Ascending aorta (tissue), 2 donors: ENCODE measurements around the gene CYP17A1. TPM values are rescaled to one million over a fixed set of nuclear protein-coding genes. Genes with fewer than 3 reads are reported as not detected.
"Not testable (repeated sequence)": the region's sequence is repeated elsewhere in the genome, so short reads cannot be mapped to it uniquely, and the experiment has no call there.

Experiments used
- DNase-seq, 2 donors: peaks; one replicate each; pipeline ENCODE4 v3.0.0-alpha.2; 2019; ENCODE audit warnings: low spot score in 2 of 2
- H3K27ac ChIP-seq, 2 donors: fragments of 200-600 bp; sonication (generic); one replicate each; pipeline ENCODE4 v1.5.1; 2016 to 2017; ENCODE audit warnings: mild to moderate bottlenecking in 1 of 2
- H3K27me3 ChIP-seq: fragments of 200-600 bp; sonication (generic); one replicate; pipeline ENCODE4 v1.5.1; 2017
- H3K36me3 ChIP-seq, 2 donors: fragments of 200-600 bp; sonication (generic); one replicate each; pipeline ENCODE4 v1.5.1; 2016
- H3K4me1 ChIP-seq, 2 donors: fragments of 200-600 bp; sonication (generic); one replicate each; pipeline ENCODE4 v1.5.1; 2016 to 2017; ENCODE audit warnings: mild to moderate bottlenecking in 1 of 2
- H3K4me3 ChIP-seq, 2 donors: fragments of 200-600 bp; sonication (generic); one replicate each; pipeline ENCODE4 v1.5.1; 2016 to 2017; ENCODE audit warnings: mild to moderate bottlenecking in 1 of 2
- H3K9me3 ChIP-seq, 2 donors: fragments of 200-600 bp; sonication (generic); one replicate each; pipeline ENCODE4 v1.5.1; 2016
- intact Hi-C: fragments of 100-400 bp; cut with DNase I; formaldehyde crosslinking; loops from one replicate; pipeline ENCODE4 v1.15.1; 2023
- total RNA-seq: library from RNA; depleted of rRNA; stranded (reverse); fragments of >200 nt; gene quantifications from one replicate; pipeline ENCODE4 v1.1.0, GENCODE V29; 2016
- TF ChIP-seq, protein P1 (sequence below), 3 experiments: fragments of 200-600 bp in 2 of 3; fragments of 450-650 bp in 1 of 3; sonication (generic) in 2 of 3; IDR thresholded peaks; one replicate each; pipeline ENCODE4 v1.5.1; 2016 to 2019; ENCODE audit warnings: antibody characterized with exemption in 3 of 3, mild to moderate bottlenecking in 1 of 3, moderate library complexity in 1 of 3

CYP17A1 gene
- total RNA-seq, 1 donor from 2014 or later: 116 TPM

DNA sequence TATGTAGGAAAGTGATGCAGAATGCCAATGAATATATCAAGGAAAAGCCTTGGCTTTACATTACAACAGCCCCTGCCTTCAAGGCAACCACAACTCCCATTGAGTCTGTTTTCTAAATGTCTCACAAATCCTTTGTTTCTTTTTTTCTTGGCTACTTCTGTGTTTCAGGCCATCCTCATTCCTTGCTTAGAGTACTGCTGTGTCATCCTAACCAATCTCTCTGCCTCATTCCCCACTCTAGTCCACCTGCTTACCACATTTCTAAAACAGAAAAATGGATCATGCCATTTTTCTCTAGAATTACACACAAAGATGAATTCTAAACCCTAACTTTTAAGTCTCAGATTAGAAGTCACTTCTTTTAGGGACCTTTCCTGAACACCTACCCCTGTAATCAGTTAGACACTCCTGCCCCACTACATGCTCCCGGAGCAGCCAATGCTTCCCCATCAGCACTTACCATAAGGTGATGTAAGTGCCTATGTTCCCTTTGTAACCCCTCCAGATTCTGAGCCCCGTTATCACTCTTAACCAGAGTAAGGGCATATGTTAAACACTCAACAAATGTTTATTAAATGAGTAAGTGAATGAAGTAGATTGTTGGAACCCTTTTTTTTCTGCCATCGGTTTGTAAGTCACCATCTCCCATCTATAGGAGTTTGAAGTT lies 19.7 kb upstream of the CYP17A1 start:
- intact Hi-C loops: no loop called here
- no peaks in the 10 kb centered on the region for H3K9me3 ChIP-seq
- no peak overlapping the region for H3K4me3 ChIP-seq
- no peak overlapping the region for H3K27ac ChIP-seq
- H3K36me3 ChIP-seq: peaks cover 4 to 14% of the 10 kb centered on the region in 2 donors
- H3K27me3 ChIP-seq: no peaks in the 10 kb centered on the region
- no peak for DNase-seq
- peaks cover 0 to 9% of the 10 kb centered on the region in 2 donors for H3K4me1 ChIP-seq
- TF ChIP-seq, protein P1, sequence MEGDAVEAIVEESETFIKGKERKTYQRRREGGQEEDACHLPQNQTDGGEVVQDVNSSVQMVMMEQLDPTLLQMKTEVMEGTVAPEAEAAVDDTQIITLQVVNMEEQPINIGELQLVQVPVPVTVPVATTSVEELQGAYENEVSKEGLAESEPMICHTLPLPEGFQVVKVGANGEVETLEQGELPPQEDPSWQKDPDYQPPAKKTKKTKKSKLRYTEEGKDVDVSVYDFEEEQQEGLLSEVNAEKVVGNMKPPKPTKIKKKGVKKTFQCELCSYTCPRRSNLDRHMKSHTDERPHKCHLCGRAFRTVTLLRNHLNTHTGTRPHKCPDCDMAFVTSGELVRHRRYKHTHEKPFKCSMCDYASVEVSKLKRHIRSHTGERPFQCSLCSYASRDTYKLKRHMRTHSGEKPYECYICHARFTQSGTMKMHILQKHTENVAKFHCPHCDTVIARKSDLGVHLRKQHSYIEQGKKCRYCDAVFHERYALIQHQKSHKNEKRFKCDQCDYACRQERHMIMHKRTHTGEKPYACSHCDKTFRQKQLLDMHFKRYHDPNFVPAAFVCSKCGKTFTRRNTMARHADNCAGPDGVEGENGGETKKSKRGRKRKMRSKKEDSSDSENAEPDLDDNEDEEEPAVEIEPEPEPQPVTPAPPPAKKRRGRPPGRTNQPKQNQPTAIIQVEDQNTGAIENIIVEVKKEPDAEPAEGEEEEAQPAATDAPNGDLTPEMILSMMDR (IDR thresholded peaks at IDR 0.05): no peak

DNA sequence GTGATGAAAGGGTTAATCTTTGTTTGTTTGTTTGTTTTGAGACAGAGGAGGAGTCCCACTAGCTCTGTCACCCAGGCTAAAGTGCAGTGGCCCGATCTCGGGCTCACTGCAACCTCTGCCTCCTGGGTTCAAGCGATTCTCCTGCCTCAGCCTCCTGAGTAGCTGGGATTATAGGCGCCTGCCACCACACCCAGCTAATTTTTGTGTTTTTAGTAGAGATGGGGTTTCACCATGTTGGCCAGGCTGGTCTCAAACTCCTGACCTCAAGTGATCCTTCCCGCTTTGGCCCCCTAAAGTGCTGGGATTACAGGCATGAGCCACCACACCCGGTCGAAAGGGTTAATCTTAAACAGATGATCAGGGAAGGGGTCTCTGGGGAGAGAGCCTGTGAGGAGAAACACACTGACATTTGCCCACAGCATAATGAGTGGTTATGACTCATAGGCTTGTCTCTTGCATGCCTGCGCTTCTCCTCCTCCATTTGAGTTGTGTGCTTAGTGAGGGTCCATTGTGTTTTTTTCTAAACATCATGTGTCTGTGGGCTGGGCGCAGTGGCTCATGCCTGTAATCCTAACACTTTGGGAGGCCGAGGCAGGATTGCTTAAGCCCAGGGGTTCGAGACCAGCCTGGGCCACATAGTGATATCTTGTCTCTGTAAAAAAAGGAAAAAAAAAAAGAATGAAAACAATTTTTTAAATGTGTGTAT lies 18.7 kb upstream of the CYP17A1 start:
- H3K4me1 ChIP-seq: not testable (repeated sequence)

DNA sequence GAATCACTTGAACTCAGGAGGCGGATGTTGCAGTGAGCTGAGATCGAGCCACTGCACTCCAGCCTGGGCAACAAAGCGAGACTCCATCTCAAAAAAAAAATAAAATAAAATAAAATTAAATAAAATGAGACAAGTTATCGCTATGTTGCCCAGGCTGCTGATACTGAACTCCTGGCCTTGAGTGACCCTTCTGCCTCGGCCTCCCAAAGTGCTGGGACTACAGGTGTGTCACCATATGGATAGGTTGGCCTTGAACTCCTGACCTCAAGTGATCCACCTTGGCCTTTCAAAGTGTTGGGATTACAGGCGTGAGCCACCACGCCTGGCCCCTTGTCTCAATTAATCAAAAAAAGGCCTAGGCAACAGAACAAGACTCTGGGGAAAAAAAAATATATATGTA lies 16.0 kb upstream of the CYP17A1 start:
- H3K9me3 ChIP-seq, H3K4me3 ChIP-seq, H3K36me3 ChIP-seq, intact Hi-C loops, H3K4me1 ChIP-seq, H3K27ac ChIP-seq, H3K27me3 ChIP-seq, DNase-seq: not testable (repeated sequence)

More for the DNA sequence above, 18.7 kb upstream of the CYP17A1 start:
- intact Hi-C loops, H3K36me3 ChIP-seq, DNase-seq, H3K27me3 ChIP-seq, H3K9me3 ChIP-seq, H3K4me3 ChIP-seq, H3K27ac ChIP-seq: not testable (repeated sequence)

DNA sequence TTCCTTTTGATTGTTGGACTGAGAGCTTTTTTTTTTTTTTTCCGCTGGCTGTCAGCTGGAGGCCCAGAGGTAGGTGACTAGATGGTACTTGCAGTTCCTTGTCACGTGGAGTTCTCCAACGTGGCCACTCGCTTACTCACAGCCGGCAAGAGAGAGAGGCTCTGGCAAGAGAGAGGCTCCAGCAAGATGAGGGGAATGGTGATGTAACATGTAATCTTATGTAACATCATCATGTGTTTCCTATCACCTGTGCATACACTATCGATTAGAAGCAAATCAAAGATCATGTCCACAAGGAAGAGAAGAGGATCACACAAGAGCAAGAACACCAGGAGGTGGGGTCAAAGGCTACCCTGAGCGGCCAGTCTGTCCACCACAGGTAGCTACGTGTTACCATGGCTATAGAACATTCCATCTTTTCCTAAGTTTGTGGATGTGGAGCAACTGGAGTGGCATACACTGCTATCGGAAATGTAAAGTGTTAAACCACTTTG lies 12.9 kb upstream of the CYP17A1 start:
- DNase-seq: no peak
- Histone ChIP-seq H3K27ac (no peak overlapping the region), H3K9me3 (no peaks in the 10 kb centered on the region), H3K4me3 (no peak overlapping the region), H3K4me1 (peaks cover 0 to 6% of the 10 kb centered on the region in 2 donors), H3K27me3 (no peaks in the 10 kb centered on the region), H3K36me3 (no peaks in the 10 kb centered on the region)
- intact Hi-C loops: no loop called here
- TF ChIP-seq, protein P1 (IDR thresholded peaks at IDR 0.05): no peak

DNA sequence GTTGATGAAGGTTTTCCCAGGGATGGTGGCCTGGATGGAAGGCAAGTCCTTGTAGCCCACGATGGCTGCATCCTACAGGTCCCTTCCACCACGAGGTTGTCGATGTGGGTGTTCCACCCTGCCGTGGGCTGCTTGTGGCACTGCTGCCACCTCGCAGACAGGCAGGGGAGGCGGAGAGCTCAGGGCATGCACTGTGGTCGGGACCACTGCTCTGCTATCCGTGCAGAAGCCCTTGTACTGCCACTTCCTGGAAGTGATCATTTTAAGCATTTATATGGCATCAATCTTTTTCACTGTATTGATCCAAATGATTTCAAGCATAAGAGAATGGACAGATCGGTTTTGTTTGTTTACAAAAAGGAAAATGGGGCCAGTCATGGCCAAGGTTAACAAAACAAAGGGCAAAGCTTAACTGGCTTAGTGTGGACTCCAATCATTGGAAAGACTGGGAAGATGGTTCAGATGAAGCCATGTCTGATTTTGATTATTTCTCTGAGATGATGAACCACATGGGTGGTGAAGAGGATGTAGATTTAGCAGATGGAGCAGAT lies 8.2 kb upstream of the CYP17A1 start:
- H3K27ac ChIP-seq: no peak overlapping the region
- no peaks in the 10 kb centered on the region for H3K36me3 ChIP-seq
- H3K4me3 ChIP-seq: no peak overlapping the region
- intact Hi-C loops: no loop called here
- no peaks in the 10 kb centered on the region for H3K4me1 ChIP-seq
- DNase-seq: no peak
- peaks cover 0 to 4% of the 10 kb centered on the region in 2 donors for H3K9me3 ChIP-seq
- no peaks in the 10 kb centered on the region for H3K27me3 ChIP-seq
- TF ChIP-seq, protein P1 (IDR thresholded peaks at IDR 0.05): no peak

DNA sequence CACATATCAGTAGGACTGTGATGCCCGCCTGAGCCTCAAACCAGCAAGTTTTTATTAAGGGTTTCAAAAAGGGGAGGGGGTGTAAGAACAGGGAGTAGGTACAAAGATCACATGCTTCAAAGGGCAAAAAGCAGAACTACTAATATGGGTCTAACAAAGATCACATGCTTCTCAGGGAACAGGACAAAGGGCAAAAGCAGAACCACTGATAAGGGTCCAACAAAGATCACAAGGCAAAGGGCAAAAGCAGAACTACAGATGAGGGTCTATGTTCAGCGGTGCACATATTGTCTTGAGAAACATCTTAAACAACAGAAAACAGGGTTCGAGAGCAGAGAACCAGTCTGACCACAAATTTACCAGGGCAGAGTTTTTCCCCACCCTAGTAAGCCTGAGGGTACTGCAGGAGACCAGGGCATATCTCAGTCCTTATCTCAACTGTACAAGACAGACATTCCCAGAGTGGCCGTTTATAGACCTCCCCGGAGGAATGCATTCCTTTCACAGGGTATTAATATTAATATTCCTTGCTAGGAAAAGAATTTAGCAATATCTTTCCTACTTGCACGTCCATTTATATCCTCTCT lies 7.1 kb upstream of the CYP17A1 start:
- intact Hi-C loops: not testable (repeated sequence)

DNA sequence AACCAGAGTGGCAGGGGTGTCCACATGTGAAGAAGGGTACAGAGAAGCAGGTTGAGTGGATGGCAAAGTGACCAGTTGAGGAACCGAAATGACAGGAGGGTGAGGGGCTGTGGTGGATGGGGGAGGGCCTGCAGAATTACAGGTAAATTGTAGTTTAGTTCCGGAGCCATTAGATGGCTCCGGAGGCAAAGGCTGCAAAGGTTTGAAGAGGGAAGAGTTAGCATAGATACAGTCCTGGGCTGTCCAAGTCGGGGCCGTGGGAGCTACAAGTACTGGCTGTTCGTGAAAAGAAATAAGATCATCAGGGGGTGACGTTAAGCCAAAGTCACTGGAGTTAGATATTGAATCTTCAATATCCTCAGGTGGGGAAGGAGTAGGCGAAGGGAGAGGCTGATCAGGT lies 5.9 kb upstream of the CYP17A1 start:
- intact Hi-C loops, DNase-seq: not testable (repeated sequence)

More for the DNA sequence above, 7.1 kb upstream of the CYP17A1 start:
- H3K27ac ChIP-seq, H3K4me3 ChIP-seq, H3K36me3 ChIP-seq, DNase-seq, H3K4me1 ChIP-seq, H3K27me3 ChIP-seq, H3K9me3 ChIP-seq: not testable (repeated sequence)

More for the DNA sequence above, 5.9 kb upstream of the CYP17A1 start:
- not testable (repeated sequence) for H3K4me3 ChIP-seq, H3K27ac ChIP-seq, H3K27me3 ChIP-seq, H3K9me3 ChIP-seq, H3K36me3 ChIP-seq, H3K4me1 ChIP-seq
